Natural killer cell (primary cell): ENCODE results near the gene GRID1. TPM values are rescaled to one million over a fixed set of nuclear protein-coding genes. Genes with fewer than 3 reads are reported as not detected.

Source experiments
- ATAC-seq, 3 donors: fragments of 150-1000 bp in 2 of 3; fragments of 200-7000 bp in 1 of 3; cut with Tn5 transposase; 1 replicate in 1 of 3; 2 replicates in 2 of 3; pipeline ENCODE4 v1.10.0; 2021; ENCODE audit warnings: mild to moderate bottlenecking in 2 of 3, moderate library complexity in 2 of 3
- DNase-seq, 2 donors: peaks; one replicate each; pipeline versions ENCODE4 v3.0.0 to v3.0.0-alpha.2; 2013 to 2021; ENCODE audit warnings: mixed read lengths in 1 of 2
- H3K27ac ChIP-seq: one replicate; pipeline ENCODE4 v1.5.1; 2013; ENCODE audit warnings: mild to moderate bottlenecking, low read length
- H3K27me3 ChIP-seq: one replicate; pipeline ENCODE4 v1.6.1; 2013; ENCODE audit warnings: low read length; ENCODE audit not compliant: control insufficient read depth, insufficient read depth
- H3K36me3 ChIP-seq: one replicate; pipeline ENCODE4 v1.6.1; 2013; ENCODE audit warnings: low read length; ENCODE audit not compliant: control insufficient read depth, insufficient read depth
- H3K4me1 ChIP-seq: one replicate; pipeline ENCODE4 v1.6.1; 2013; ENCODE audit warnings: low read length; ENCODE audit not compliant: control insufficient read depth, insufficient read depth
- H3K4me3 ChIP-seq: one replicate; pipeline ENCODE4 v1.5.1; 2013; ENCODE audit warnings: low read length
- H3K9me3 ChIP-seq: one replicate; pipeline ENCODE4 v1.6.1; 2013; ENCODE audit warnings: low read length; ENCODE audit not compliant: control insufficient read depth, insufficient read depth
- H3K27ac Mint-ChIP-seq, 2 donors: one replicate each; pipeline ENCODE4 v1.8.0; 2022; ENCODE audit warnings: mild to moderate bottlenecking in 2 of 2, mixed read lengths in 2 of 2, moderate library complexity in 1 of 2
- H3K27me3 Mint-ChIP-seq, 2 donors: one replicate each; pipeline ENCODE4 v1.8.0; 2022; ENCODE audit warnings: low read depth in 2 of 2, mixed read lengths in 2 of 2
- H3K36me3 Mint-ChIP-seq: one replicate; pipeline ENCODE4 v1.8.0; 2022; ENCODE audit warnings: mixed read lengths
- H3K4me1 Mint-ChIP-seq, 2 donors: one replicate each; pipeline ENCODE4 v1.8.0; 2022; ENCODE audit warnings: mixed read lengths in 2 of 2
- H3K4me3 Mint-ChIP-seq: one replicate; pipeline ENCODE4 v1.8.0; 2022; ENCODE audit warnings: mild to moderate bottlenecking, moderate library complexity, mixed read lengths
- H3K9me3 Mint-ChIP-seq, 2 donors: one replicate each; pipeline ENCODE4 v1.8.0; 2022; ENCODE audit warnings: mixed read lengths in 2 of 2
- WGBS: methylation state at CpG from one replicate; pipeline ENCODE4 v1.1.7; 2013; ENCODE audit warnings: missing lambda C conversion rate; ENCODE audit not compliant: insufficient coverage; 5-methylcytosine and 5-hydroxymethylcytosine counted together
- intact Hi-C: fragments of 100-400 bp; cut with micrococcal nuclease; formaldehyde crosslinking; loops from one replicate; pipeline ENCODE4 v1.14.2; 2022
- total RNA-seq, 4 donors: library from RNA; stranded (reverse); fragments of 120-200 nt in 1 of 4; gene quantifications; one replicate each; pipeline versions ENCODE4 v1.2.3 to v1.2.4, GENCODE V29; 2013 to 2022
- TF ChIP-seq, protein P1 (sequence below): fragments of 200-600 bp; IDR thresholded peaks from one replicate; pipeline ENCODE4 v1.8.0; 2022; ENCODE audit warnings: antibody characterized with exemption

Gene GRID1
- total RNA-seq, 3 donors from 2014 or later (not counting 1 experiment from before 2014, with no cell fraction given): not detected

DNA sequence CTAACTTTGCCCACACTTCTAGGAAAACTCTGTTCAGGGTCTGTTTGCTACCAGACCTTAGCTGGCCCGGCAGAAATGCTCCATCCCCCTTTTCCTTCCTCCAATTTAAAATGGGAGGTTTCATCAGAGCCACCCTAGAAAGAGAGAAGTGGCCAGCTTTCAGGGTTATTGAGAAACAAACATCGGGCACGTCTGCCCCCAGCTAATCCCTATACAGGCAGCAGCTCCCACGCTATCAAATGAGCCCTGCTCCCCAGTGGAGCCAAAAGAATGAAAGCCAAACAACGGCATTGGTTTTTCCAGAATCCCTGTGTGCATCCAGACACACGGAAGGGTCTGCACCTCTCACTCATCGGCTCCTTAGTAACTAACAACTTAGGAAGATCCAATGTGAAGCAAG is 132.5 kb downstream of the GRID1 start:
- Histone ChIP-seq H3K4me3 (no peak overlapping the region), H3K36me3 (no peaks in the 10 kb centered on the region), H3K4me1 (no peaks in the 10 kb centered on the region), H3K27me3 (no peaks in the 10 kb centered on the region), H3K9me3 (no peaks in the 10 kb centered on the region), H3K27ac (no peak overlapping the region)
- intact Hi-C loops: no loop called here
- no peaks in the 10 kb centered on the region for H3K4me1 Mint-ChIP-seq
- 41% methylated on average over 7 of the region's 7 CpGs for WGBS
- no peak overlapping the region for H3K27ac Mint-ChIP-seq
- no peaks in the 10 kb centered on the region for H3K36me3 Mint-ChIP-seq
- no peak overlapping the region for H3K4me3 Mint-ChIP-seq
- ATAC-seq: no peak
- peaks cover 0 to 3% of the 10 kb centered on the region in 2 donors for H3K27me3 Mint-ChIP-seq
- no peaks in the 10 kb centered on the region for H3K9me3 Mint-ChIP-seq
- TF ChIP-seq, protein P1, sequence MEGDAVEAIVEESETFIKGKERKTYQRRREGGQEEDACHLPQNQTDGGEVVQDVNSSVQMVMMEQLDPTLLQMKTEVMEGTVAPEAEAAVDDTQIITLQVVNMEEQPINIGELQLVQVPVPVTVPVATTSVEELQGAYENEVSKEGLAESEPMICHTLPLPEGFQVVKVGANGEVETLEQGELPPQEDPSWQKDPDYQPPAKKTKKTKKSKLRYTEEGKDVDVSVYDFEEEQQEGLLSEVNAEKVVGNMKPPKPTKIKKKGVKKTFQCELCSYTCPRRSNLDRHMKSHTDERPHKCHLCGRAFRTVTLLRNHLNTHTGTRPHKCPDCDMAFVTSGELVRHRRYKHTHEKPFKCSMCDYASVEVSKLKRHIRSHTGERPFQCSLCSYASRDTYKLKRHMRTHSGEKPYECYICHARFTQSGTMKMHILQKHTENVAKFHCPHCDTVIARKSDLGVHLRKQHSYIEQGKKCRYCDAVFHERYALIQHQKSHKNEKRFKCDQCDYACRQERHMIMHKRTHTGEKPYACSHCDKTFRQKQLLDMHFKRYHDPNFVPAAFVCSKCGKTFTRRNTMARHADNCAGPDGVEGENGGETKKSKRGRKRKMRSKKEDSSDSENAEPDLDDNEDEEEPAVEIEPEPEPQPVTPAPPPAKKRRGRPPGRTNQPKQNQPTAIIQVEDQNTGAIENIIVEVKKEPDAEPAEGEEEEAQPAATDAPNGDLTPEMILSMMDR: no peak
- DNase-seq: no peak

DNA sequence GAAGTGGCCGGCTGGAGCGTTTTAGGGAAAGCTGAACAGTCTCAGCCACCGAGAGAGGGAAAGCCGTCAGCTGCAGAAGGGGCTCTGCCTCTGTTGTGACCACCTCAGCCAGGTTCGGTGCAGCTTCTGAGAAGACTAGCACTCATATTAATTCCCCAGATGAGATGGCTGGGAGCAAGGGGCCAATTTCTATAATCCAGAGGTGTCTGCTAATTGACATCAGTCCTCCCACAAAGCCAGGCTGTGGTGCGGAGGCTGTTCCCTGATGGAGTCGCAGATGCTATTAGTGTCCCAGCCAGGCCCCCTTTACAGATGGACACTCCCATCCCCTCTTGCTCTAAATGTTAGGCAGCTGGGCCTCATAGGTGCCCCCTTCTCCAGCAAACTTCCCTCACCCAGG is 133.5 kb downstream of the GRID1 start:
- 91% methylated on average over 7 of the region's 7 CpGs for WGBS
- Mint-ChIP-seq H3K36me3 (no peaks in the 10 kb centered on the region), H3K4me3 (no peak overlapping the region)

DNA sequence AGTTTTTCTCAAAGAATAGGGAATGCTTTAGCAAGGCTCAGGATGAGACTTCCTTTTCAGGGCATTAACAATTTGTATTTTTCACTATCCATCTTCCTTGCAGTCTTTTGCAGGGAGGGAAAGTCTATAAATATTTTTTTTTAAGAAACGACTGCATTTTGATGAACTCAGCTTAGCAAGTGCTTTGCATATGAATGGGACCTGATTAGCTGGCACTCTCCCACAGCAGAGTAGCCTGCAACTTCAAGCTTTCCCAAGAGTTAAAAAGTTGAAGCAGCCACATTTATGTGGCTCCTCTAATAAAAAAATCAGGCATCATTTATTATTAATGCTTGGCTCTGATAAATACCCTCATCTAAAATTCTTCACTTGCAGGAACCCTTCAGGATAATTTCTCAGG is 134.0 kb downstream of the GRID1 start:
- Mint-ChIP-seq H3K27ac (no peak overlapping the region), H3K4me1 (no peaks in the 10 kb centered on the region), H3K36me3 (no peaks in the 10 kb centered on the region), H3K4me3 (no peak overlapping the region), H3K27me3 (peaks cover 0 to 3% of the 10 kb centered on the region in 2 donors), H3K9me3 (no peaks in the 10 kb centered on the region)
- Histone ChIP-seq H3K27me3 (no peaks in the 10 kb centered on the region), H3K4me3 (no peak overlapping the region), H3K9me3 (no peaks in the 10 kb centered on the region), H3K27ac (no peak overlapping the region), H3K36me3 (no peaks in the 10 kb centered on the region), H3K4me1 (no peaks in the 10 kb centered on the region)
- TF ChIP-seq, protein P1: no peak
- DNase-seq (no peak), ATAC-seq (no peak)
- intact Hi-C loops: no loop called here
- 44% methylated on average over 1 of the region's 1 CpG for WGBS

More for the DNA sequence above, 133.5 kb downstream of the GRID1 start:
- Histone ChIP-seq H3K27me3 (no peaks in the 10 kb centered on the region), H3K4me3 (no peak overlapping the region), H3K9me3 (no peaks in the 10 kb centered on the region), H3K27ac (no peak overlapping the region), H3K4me1 (no peaks in the 10 kb centered on the region), H3K36me3 (no peaks in the 10 kb centered on the region)
- Mint-ChIP-seq H3K4me1 (no peaks in the 10 kb centered on the region), H3K9me3 (no peaks in the 10 kb centered on the region), H3K27me3 (peaks cover 0 to 3% of the 10 kb centered on the region in 2 donors), H3K27ac (no peak overlapping the region)
- intact Hi-C loops: no loop called here
- DNase-seq: no peak
- ATAC-seq: no peak
- TF ChIP-seq, protein P1: no peak

DNA sequence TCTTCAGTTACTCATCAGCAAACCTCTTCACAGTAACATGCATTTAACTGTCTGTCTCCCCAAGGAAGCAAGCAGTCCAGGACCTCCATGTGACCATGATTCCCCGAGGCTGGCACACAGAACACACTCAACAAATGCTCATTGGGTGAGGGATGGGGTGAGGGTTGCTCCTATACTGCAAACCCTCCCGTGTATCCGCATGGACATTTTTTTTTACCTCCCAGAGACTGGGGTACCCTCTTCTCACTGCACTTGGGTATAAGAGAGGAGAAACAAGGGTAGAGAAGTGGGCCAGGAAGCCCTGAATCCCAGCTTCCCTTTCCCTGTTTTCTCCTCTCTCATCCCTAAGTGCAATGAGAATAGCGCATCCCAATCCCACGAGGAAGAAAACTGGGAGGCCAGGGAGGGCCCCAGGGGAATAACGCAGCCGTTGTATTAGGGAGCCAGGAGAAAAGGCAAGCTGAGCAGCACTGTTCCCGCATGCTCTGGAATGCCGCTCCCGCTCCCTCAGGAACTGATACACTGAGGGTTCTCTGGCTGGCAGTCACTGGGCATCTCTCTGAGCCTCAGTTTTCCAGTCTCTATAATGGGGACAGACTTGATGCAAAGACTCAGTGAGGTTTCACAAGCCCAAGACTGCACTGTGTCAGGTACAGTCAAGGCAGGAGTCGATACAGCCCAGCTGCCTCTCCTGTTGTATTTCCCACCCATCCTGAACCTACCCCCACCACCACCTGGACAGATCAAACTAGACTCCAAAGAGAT is 134.6 kb downstream of the GRID1 start:
- TF ChIP-seq, protein P1: no peak
- no peaks in the 10 kb centered on the region for H3K36me3 Mint-ChIP-seq
- Histone ChIP-seq H3K9me3 (no peaks in the 10 kb centered on the region), H3K4me1 (no peaks in the 10 kb centered on the region), H3K4me3 (no peak overlapping the region), H3K36me3 (no peaks in the 10 kb centered on the region), H3K27me3 (no peaks in the 10 kb centered on the region), H3K27ac (no peak overlapping the region)
- H3K4me3 Mint-ChIP-seq: no peak overlapping the region
- H3K4me1 Mint-ChIP-seq: no peaks in the 10 kb centered on the region
- DNase-seq: no peak
- H3K27me3 Mint-ChIP-seq: peaks cover 0 to 3% of the 10 kb centered on the region in 2 donors
- intact Hi-C loops: no loop called here
- H3K9me3 Mint-ChIP-seq: no peaks in the 10 kb centered on the region
- no peak overlapping the region for H3K27ac Mint-ChIP-seq
- 74% methylated on average over 9 of the region's 11 CpGs for WGBS
- ATAC-seq: no peak
